GM21619 (cell line): ENCODE data around the gene ANKRD40.

Experiments
- ATAC-seq: cut with Tn5 transposase; IDR thresholded peaks from one replicate; pipeline ENCODE4 v1.9.1; 2021; ENCODE audit not compliant: unreplicated experiment

The ANKRD40 gene

DNA sequence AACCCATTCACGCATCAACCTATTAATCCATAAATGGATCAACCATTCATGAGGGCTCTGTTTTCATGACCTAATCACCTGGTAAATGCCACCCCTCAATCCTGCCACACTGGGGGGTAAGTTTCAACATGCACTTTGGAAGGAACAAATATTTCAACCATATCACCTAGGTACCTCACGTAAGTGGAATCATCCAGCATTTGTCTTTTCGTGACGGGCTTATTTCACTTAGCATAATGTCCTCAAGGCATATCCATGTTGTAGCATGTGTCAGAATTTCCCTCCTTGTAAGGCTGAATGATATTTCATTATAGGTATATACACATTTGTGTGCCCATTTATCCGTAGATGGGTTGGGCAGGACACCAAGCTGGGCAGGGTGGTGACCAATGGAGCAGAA is 35.6 kb downstream of the ANKRD40 start:
- no peak for ATAC-seq

DNA sequence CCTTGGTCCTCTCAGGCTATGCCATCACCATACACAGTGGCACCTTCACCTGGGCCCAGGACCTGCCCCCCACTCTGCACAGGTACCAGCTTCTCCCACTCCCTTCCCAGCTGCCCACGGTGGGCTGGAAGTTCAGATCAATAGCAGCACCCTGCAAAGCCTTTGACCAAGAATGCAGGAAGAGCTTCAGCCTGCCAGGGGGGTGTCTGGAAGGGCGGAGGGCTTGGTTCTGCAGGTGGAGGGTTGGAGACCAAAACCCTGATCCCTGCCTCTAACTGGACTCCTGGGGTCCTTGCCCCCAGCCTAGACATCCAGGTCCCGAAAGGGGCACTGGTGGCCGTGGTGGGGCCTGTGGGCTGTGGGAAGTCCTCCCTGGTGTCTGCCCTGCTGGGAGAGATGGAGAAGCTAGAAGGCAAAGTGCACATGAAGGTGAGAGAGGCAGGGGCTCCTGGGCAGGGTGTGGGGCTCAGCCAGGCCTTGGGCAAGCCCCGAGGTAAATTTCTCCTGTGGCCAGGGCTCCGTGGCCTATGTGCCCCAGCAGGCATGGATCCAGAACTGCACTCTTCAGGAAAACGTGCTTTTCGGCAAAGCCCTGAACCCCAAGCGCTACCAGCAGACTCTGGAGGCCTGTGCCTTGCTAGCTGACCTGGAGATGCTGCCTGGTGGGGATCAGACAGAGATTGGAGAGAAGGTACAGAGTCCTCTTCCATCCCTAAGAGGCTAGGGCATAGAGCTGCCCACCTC is 38.7 kb downstream of the ANKRD40 start:
- no peak for ATAC-seq

DNA sequence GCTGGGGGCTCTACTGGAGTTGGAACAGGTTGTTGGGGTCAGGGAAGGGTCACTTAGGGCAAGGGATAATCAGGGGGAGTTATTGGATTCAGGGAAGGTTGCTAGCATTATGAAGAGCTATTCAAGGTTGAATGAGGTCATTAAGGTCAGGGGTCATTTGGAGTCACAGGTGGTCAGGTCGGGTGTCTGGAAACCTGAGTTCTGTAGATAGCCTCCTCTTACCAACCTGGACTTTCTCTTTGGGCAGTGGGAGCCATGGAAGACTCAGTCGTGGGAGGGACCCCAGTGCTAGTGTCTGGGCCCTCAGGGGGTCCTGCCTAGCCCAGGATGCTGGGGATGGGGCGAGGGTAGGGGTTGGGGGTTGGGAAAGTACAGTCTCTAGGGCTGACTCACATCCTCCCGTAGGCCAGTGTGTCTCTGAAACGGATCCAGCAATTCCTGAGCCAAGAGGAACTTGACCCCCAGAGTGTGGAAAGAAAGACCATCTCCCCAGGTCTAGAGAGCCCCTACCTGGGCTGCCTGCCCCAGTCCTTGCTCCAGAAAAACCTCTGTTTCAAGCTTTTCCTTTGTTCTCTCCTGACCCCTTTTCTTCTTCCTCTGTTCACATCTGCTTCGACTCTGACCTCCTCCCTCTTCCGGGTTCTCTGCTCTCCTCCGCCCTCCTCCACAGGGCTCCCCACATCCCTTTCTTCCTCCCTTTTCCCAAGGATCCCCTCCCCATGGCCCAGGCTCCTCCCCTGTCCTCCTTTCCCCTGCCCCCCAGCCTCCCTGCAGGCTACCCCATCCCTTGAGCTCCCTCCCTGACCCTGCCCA is 39.5 kb downstream of the ANKRD40 start:
- no peak for ATAC-seq

DNA sequence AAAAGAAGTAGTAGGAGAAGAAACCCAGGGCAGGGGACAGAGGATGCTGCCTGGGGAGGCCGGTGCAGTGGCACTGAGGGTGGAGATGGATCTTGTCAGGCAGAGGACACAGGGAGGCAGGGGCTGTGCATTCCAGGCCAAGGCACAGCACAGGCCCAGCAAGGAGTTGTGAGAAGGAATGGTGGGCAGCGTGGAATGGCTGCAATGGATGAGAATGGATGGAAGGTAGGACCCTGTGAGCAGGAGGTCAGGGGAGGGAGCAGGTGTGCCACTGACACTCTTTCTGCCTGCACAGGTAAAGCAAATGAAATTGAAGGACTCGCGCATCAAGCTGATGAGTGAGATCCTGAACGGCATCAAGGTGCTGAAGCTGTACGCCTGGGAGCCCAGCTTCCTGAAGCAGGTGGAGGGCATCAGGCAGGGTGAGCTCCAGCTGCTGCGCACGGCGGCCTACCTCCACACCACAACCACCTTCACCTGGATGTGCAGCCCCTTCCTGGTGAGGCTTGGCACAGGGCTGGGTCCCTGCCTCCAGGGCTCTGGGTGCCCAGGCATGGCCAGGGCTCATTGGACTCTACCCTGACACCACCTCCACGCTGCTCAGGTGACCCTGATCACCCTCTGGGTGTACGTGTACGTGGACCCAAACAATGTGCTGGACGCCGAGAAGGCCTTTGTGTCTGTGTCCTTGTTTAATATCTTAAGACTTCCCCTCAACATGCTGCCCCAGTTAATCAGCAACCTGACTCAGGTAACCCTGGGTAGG is 40.3 kb downstream of the ANKRD40 start:
- no peak for ATAC-seq

DNA sequence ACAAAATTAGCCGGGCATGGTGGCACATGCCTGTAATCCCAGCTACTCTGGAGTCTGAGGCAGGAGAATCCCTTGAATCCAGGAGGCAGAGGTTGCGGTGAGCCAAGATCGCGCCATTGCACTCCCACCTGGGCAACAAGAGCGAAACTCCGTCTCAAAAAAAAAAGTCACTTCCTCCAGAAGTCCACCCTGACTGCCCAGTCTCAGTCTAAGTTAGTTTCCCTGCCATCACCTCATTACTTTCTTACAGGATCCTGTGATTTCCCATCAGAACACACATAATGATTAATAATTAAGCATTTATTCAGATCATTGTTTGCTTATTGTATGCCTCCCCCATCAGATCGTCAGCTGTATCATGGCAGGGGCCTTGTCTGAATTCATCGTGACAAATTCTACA is 41.4 kb downstream of the ANKRD40 start:
- ATAC-seq: no peak

DNA sequence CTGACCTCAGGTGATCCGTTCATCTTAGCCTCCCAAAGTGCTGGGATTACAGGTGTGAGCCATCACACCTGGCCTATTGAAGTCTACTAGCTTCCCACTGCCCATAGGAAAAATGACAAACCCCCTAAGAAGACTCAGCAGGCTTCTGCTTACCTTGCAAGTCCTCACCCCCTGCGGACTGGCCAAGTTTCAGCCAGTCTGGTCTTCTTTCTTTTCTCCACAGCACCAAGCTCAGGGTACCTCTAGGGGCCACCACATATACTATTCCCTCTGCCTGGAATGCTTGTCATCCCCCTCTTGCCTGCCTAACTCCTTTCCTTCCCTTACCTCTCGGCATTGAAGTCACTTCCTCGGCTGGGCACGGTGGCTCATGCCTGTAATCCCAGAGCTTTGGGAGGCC is 41.9 kb downstream of the ANKRD40 start:
- ATAC-seq: no peak

DNA sequence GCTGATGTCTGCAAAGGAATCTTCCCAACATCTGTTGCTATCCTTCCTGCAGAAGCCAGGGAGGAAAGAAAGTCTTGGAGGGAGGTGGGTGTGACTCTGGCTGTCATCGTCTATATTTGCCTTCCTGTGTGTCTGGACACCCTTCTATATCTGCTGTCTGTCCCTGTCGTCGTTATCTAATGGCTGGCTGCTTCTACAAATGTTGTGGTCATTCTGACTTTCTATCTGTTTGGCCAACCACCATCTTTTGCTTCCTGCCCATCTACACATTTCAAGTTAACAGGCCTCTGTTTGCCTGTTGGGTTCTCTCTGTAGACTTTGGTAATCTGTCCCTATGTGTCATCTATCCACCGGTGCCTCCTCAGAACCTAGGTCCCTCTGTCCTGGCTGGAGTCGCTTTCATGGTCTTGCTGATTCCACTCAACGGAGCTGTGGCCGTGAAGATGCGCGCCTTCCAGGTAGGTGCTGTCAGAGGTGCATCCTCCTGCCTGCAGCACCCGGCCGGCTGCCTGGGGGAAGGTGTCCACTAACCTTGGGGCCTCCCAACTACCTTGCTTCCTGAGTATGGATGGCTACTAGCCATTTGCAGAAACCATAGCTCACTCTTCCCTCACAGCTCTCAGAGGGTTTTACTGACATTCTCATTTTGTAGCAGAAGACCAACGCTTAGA is 42.8 kb downstream of the ANKRD40 start:
- ATAC-seq: no peak

DNA sequence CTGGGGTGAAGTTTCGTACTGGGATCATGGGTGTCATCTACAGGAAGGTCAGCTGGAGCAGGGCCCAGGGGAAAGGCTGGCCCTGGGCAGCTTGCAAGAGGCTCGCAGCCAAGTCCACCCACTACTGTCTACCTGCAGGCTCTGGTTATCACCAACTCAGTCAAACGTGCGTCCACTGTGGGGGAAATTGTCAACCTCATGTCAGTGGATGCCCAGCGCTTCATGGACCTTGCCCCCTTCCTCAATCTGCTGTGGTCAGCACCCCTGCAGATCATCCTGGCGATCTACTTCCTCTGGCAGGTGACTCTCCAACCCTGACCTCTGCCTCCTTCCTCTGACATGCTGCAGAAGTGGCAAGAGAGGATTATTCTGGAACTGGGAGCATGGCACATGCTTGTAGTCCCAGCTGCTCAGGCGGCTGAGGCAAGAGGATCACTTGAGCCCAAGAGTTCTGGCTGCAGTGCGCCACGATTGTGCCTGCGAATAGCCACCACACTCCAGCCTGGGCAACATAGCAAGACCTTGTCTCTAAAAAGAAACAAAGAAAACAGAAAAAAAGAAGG is 43.8 kb downstream of the ANKRD40 start:
- no peak for ATAC-seq

DNA sequence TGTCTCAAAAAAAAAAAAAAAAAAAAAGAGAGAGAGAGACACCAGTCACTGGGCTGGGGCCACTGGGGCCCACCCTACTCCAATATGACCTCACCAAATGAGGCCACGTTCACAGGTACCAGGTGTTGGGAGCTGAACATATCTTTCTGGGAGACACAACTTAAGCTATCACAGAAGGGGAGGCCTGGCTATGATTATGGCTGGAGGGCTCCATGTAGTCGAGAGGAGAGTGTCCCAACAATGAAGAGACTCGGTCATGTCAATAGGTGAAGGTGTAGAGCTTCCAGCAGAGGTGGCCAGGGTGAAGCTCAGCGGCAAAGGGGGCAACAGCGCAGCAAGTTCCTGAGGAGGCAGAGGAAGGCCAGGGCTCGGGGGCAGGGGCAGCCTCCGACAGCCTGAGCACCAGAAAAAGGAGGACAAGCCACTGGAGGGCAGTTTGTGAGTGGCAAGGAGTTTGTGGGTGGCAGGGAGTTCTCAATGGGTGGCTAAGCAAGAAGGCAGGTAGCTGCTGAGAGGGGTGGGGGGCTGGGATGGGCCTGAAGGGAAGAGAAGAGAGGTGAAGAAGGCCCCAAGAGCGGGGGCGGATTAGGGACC is 45.0 kb downstream of the ANKRD40 start:
- no peak for ATAC-seq

DNA sequence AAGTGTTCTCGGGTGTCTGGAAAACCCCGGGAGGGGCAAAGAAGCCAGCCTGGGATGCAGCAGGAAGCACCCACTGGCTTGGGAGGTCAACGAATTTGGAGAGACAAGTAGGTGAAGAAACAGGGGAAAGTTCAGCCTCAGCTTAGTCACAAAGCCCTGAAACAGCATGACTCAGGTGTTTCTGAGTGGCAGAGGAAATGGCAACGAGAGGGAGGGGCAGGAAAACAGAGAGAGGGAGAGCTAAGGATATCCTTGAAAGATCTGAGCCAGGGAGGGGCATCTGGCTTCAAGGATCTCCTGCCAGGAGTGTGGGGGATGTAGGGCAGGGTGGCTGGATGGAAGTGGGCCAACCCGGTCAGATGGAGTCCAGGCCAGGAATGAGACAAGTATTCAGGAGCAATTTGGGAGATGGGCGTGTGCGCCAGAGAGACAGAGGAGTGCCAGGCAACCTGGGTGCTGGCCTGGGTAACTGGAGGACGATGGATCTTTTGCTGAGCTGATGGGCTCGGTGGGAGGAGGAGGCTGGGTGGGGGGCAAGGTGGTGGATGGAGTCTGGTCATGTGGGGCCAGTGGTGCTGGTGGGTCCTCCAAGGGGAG is 45.8 kb downstream of the ANKRD40 start:
- ATAC-seq: no peak

DNA sequence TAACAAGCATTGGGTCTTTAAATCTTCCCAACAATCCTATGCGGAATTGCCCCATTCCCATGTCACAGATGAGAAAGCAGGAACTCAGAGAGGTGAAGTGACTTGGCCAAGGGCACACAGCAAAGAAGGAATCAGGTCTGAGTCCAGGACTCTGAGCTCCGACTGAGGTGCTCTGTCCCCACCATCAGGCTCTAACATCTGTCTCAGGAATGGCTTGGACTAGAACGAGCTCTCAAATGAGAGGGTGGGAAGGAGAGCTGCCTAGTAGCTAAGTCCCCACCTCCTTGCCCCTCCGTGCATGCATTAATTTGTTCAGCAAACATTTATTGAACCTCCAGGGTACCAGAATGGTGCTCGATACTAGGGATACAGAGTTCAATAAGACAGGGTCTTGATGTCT is 46.4 kb downstream of the ANKRD40 start:
- ATAC-seq: no peak

DNA sequence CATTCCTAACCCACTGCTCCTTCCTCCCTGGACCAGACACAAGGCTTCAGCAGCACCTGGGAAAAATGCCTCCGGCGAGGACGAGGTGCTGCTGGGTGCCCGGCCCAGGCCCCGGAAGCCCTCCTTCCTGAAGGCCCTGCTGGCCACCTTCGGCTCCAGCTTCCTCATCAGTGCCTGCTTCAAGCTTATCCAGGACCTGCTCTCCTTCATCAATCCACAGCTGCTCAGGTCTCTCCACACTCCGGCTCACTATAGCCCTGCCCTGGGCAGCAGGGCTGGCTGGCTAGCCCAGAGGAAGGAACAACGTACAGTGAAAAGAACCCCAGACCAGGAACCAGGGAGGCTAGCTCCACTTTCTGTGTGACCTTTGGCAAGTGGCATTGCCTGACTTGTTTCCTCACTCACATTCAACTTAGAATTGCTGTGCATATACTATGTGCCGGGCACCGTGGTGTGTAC is 46.8 kb downstream of the ANKRD40 start:
- ATAC-seq: no peak

DNA sequence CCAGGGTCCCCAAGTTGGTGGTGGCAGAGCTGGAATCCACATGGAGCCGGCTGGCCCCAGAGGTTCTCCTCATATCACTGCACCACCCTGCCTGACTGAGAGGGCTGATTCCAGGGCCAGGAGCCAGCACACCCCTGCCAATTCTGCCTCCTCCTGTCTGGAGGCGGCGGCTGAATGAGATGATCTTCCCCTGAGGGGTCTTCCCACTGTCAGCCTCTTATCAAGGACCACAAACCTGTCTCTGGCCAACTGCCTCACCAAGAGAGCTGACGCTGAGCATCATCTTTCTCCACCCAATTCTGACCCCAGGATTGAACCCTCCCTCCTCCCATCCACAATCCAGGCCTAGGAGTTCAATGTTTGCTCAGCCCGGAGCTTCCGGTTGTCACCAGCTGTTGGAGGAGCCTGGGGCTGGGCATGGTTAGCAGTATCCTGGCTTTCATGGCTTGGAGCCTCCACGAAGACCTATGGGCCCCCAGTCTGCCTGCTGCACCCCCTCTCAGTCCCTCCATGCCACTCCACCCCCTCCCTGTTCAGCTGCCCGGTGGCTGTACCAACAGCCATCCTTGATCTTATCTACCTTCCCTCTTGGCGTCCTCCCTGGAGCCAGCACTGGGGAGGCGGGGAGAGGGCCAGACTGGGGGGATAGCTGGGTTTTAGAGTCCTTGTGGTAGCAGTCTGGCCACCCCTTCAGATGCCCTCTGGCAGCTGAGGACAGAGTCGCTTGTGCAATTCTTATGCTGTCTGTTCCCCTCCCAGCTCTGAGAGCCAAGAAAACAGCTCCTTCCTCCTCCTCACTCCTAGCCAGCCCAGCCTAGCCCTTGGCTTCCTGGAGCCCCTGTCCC is 47.5 kb downstream of the ANKRD40 start:
- ATAC-seq: no peak

DNA sequence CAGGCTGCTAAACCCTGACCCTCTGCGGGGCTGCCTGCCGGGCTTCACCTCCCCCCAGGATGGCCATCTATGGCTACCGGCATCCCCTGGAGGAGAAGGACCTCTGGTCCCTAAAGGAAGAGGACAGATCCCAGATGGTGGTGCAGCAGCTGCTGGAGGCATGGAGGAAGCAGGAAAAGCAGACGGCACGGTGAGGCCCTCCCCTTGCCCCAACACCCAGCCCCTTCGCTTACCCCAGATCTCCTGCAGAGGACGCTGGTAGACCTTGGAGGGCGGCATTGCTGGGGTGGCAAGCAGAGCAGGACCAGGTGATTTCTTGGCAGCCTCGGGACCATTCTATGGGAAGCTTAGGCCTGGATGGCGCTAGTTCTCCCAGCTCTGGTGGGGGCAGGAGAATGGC is 48.5 kb downstream of the ANKRD40 start:
- no peak for ATAC-seq

DNA sequence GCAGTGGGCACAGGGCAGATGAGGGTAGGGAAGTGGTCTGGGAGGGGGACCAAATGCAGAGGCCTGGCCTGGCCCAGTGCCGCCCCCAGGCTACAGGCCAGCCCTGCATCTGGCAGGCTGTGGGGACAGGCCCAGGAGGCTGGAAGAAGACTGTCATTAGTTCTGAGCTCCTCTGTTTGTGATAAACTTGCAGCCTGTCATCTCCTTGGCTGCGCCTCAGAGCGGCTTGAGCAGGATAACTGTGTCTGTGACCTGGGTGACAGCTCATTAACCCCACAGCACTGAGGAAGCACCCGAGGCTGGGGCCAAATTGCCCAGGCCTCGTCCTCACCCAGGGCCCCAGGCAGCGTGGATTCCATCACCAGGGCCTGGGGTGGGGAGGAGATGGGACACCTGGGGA is 49.1 kb downstream of the ANKRD40 start:
- ATAC-seq: no peak

DNA sequence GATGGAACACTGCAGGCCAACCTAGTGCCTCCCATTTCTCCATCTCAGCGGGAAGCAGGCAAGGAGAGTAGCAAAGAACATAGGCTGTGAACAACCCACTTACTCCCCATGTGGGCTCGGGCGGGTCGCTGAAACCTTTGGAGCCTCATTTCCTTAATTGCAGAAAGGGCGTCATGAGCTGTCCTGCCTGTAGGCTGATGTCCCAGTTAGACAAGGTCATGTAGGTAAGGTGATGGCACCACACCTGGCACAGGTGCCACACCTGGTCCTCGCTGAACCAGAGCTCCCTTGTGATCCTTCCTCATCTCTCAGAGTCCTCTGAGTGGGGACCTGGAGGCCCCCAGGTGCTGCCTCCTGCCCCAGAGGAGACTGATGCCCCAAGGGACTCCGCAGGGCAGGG is 50.1 kb downstream of the ANKRD40 start:
- no peak for ATAC-seq

DNA sequence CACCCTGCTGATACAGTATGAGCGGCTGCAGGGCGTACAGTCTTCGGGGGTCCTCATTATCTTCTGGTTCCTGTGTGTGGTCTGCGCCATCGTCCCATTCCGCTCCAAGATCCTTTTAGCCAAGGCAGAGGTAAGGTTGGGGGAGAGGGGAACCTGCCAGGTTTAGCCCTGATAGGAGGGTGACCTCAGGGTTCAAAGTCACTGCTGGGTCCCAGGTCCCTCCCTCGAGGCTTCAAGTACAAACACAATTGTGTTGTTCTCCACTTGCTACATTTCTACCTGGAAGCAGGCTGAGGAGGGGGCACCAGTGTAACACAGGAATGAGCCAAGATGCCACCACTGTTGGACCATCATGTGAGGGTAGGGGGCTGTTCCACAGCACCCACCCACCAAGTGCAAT is 50.7 kb downstream of the ANKRD40 start:
- no peak for ATAC-seq

DNA sequence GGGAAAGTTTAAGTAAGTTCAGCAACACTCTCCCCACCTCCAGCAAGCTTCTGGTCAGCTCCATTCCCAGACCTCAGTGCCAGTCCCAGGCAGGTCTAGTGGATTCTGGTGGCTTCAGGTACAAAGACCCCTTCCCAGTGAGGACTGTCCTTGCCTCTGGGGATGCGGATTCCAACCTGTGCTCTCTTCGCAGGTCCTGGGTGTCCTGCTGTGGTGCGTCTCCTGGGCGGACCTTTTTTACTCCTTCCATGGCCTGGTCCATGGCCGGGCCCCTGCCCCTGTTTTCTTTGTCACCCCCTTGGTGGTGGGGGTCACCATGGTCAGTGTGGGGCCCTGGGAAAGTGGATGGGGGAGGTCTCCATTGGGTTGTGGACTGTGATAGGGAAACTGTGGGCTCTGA is 51.2 kb downstream of the ANKRD40 start:
- no peak for ATAC-seq

DNA sequence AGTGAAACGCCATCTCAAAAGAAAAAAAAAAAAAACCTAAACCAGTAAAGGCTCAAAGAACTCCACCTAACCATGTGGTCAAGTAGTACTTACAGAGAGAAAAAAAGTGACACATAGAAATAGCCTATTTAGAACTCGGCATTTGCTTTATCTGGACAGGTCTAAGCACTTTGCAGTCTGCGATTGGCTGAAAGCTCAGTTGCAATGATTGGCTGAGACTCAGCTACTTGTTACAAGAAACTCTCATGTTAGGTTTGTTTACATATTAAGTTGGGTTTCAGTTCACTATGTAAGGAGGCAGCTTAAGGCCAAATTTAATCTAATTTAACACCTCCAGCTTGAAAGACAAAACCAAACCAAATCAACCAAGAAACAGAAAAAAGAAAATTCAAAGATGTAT is 54.0 kb downstream of the ANKRD40 start:
- no peak for ATAC-seq
